Stimulated activated CD4-positive, alpha-beta T cell treated with anti-CD3 and anti-CD28 coated beads, TNF-alpha, amount 100 ng/mL, for 4 hours (primary cell): ENCODE measurements around the gene ESR1.
"Not testable (repeated sequence)": the region's sequence is repeated elsewhere in the genome, so short reads cannot be mapped to it uniquely, and the experiment has no call there.

Source experiments
- DNase-seq, 3 experiments: peaks; one replicate each; pipeline ENCODE4 v3.0.0-alpha.2; 2020; ENCODE audit warnings: low read depth in 3 of 3

The ESR1 gene

GRCh38 chr6:151975795-151976194, 168.3 kb downstream of the ESR1 start:
- no peak for DNase-seq

DNA sequence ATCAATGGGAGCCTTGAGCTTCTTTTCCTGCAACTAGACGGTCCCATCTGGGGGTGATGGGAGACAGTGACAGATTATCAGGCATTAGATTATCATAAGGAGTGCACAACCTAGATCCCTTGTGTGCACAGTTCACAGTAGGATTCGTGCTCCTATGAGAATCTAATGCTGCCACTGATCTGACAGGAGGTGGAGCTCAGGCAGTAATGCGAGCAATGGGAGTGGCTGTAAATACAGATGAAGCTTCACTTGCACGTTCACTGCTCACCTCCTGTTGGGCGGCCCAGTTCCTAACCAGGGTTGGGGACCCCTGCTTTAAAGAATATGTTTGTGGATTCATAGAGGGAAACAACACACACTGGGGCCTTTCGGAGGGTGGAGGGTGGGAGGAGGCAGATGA, 180.7 kb downstream of the ESR1 start:
- DNase-seq: not testable (repeated sequence)

- no peak for DNase-seq
Observed at GRCh38 chr6:151992091-151992490, 184.6 kb downstream of the ESR1 start.

DNA sequence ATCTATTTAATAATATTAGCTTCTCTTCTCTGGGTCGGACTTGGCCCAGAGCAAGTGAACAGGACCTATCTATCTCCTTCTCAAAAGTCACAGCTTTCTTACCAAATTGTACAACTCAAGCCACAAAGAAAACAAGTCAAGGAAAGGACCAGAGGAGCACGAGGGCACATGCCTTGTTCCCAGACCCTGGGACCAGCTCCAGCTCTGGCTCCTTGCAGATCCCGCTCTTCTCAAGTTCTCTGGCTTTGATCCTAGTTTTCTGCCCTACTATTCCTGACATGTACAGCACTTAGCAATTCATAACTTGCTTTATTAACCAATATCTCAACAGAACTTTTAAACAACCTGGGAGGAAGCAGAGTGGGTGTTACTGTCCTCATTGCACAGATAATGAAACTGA, 185.9 kb downstream of the ESR1 start:
- DNase-seq: no peak

GRCh38 chr6:151998784-151999183, 191.3 kb downstream of the ESR1 start:
- no peak for DNase-seq

- no peak for DNase-seq
Observed at GRCh38 chr6:151999194-151999593, 191.7 kb downstream of the ESR1 start.

DNA sequence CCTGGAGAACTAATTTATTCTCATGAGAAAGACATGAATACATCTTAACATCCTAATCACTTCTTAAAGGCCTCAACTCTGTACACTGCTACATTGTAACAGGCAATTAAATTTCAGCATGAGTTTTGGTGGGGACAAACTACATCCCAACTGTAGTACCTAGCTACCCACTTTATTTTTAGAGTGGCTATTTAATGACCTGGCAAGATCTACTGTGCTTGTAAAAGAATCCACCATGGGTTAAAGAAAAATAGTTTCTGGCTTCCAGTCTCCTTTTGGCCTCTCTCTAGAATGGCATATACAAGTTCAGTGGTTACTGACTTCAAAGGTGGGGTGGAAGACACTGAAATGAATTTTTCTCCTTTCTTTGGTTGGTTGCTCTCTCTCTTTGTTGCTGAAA, 193.9 kb downstream of the ESR1 start:
- DNase-seq: no peak

DNA sequence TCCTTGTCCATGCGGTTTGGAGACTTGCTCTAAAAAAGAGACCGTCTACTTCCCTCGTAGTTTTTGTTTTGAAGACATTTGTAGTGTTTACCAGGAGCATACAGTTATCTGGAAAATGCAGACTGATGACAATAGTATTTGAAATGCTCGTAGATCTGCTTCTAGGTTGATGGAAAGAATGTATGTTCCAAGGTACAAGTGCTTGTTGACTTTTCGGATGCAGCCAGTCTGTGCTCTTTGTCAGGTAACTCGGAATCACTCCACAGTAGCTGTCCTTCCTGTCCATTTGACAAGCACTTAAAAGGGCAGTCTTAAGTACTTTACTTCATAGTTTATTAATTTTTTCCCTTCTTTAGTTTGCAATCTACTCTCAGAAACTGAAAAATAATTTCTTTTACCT, 194.8 kb downstream of the ESR1 start:
- DNase-seq: no peak

GRCh38 chr6:152004036-152004566, 196.6 kb downstream of the ESR1 start:
- no peak for DNase-seq

GRCh38 chr6:152004896-152005295, 197.4 kb downstream of the ESR1 start:
- DNase-seq: no peak

GRCh38 chr6:152008779-152009178, 201.3 kb downstream of the ESR1 start:
- no peak for DNase-seq

DNA sequence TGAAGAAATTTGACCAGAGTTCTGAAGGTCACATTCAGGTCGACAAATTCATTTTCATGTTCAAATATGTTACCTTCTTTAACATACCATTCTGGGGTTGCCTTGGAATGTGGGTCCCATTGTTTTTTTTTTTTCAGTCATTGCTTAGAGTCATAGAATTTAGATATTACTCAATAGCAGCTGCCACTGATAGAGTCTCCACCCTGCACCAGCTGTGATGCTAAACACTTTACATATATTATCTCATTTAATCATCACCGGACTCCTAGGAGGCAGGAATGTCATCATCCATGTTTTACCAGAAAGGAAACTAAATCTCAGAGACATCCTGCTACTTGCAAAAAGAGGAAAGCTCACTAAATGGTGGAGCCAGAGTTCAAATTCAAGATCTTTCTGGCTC, 204.7 kb downstream of the ESR1 start:
- DNase-seq: no peak

DNA sequence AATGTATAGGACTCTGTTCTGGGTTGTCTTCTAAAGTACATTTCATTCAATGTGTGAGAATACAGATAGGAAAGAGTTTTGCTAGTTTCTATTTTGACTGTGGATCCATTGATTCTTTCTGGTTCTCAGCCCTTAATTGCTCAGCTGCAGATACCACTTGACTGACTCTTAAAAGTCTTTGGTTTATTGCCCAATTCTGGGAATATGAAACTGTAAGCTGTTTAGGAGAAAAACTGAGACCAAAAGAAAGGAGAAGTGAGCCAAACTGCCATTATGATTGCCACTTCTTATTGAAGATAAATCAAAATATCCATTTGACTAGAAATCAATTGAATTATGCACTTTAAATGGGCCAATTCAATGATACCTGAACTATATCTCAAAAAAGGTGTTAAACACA, 211.4 kb downstream of the ESR1 start:
- no peak for DNase-seq

GRCh38 chr6:152022303-152022702, 214.8 kb downstream of the ESR1 start:
- no peak for DNase-seq

DNA sequence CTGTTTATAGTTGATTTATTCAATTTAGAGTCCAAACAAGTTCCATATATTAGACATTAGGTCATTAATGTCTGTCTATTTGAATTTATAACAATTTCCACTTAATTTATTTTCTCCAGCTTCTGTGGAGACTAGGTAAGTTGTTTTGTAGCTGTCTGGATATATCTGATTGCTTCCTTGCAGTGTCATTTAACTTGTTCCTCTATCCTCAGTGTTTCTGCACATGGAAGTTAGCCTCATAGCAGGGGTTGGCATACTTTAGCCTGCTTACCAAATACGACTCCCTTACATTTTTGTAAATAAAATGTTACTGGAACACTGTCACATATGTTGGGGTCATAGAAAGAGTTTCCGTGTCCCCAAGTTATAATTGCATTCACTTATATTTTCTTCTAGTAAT, 216.1 kb downstream of the ESR1 start:
- DNase-seq: no peak

DNA sequence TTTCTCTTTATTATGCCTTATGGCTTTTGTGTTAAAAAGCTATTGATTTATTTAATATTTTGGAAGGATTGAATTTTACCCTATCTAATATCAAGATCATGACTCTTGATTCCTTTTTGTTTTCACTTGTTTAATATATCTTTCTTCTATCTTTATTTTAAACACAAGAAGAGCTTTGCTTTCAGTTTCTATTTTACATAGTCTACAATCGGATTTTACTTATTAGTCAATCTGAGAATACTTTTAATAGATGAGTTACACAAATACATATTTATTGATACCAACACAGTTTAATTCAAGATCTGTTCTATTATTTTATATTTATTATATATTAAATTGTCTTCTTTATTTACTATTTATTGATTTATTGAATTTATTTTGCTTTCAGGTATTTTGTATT, 218.8 kb downstream of the ESR1 start:
- no peak for DNase-seq

DNA sequence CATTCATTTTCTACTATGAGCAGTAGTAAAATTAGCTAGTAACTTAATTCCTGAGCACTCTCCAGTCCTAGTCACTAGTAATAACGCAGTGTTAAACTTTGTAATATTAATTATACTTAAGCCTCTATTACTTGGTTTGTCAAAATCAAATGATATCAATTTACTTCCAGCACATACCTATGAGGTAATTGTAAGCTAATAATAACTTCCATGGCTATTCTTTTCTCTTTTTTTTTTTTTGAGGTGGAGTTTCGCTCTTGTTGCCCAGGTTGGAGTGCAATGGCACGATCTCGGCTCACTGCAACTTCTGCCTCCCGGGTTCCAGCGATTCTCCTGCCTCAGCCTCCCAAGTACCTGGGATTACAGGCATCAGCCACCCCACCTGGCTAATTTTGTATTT, 219.3 kb downstream of the ESR1 start:
- DNase-seq: not testable (repeated sequence)

- DNase-seq: not testable (repeated sequence)
Observed at GRCh38 chr6:152033765-152034164, 226.3 kb downstream of the ESR1 start.

DNA sequence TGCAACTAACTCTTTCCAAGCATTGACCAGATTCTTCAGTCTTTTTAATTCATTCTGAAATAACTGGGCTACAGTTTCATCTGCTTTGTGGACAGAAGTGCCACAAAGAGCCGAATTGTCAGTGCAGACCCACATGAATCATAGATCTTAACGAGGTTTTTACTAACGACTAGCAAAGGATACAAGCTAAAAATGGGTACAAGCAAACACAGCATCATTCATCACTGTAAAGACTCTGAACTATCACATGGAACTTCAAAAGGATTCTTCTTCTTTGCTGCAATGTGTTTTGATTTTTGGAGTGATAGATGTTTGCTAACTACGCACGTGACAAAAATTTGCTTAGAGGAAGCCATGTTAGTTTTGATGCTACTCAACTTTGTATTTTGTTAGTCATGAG, 227.1 kb downstream of the ESR1 start:
- no peak for DNase-seq

DNA sequence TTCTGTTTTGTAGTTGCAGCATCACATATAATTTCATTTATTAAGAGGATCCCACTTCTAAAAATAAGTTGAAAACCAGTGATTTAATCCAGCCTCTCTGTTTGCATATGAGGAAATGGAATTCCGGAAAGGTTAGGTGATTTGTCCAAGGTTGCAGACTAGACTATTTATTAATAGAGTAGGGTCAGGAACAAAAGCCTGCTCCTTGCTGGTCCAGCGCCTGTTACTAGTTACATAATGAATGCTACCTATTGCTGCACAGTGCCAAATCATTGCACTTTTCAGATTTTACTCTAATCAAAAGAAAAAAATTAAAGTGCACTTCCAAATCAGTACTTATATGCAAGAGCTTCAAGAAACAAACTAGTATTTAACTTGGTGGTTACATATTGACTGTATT, 238.6 kb downstream of the ESR1 start:
- DNase-seq: no peak

- no peak for DNase-seq
Observed at GRCh38 chr6:152048921-152049320, 241.4 kb downstream of the ESR1 start.

DNA sequence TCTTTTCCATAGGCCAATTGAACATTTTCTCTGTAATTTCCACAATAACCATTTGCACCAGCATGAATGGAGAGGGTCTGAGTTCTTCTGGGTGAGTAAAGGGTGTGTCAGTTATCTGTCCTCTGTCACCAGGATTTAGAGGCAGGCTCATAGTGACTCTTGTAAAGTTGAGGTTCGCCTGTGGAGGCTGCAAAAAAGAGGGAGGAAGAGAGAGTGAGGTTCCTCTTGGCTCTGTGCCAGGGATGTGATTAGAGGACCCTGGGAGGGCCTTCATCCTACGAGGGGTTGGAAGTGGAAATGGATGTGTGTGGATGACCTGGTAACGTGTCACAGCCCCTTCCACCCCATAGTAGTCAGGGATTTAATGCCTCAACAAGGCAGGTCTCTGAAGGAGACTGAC, 242.0 kb downstream of the ESR1 start:
- no peak for DNase-seq

DNA sequence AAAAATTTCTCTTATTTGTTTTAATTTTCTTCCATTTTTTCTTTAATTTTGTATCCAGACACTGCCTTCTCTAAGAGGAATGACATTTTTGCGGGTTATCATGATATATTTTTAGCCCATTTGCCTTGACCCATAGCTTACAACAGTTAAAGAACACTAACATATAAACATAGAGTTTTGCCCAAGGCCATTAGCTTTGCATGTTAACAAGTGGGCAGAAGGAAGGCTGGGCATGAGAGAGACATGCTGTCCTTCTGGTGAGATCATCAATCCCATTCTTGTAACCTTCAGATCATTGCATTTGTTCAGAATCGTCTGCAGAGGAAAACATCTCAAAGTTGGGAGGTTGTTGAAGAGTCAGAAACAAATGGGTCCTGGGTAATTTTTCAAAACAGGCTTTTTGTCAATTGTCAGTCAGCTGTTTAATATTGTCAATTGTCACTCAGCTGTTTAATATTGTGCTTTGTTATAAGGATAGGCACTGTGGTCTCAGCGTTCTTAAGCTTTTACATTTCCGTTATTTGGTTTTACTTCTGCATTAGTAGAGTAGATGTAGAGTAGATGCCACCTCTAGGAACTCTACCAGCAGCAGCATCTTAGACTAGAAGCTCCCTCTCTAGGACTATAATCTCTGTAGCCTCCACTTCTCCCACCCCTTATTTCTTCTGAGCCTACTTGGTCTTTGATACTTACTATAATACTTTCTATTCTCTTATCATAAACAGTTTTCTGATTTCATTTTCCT, 243.1 kb downstream of the ESR1 start:
- no peak for DNase-seq

DNA sequence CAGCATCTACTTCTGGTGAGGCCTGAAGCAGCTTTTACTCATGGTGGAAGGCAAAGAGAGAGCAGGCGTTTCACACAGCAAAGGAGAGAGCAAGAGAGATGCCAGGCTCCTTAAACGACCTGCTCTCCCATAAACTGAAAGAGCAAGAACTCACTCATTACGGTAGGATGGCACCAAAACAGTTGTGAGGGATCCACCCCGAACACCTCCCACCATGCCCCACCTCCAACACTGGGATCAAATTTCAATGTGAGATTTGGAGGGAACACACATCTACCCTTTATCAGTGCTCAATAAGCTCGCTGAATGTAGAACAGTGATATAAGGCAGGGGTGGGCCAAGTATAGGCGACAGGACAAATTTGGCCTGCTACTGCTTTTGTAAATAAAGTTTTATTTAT, 244.6 kb downstream of the ESR1 start:
- no peak for DNase-seq
